ENCODE results near the gene HCK. TPM values are rescaled to one million over a fixed set of nuclear protein-coding genes. Genes with fewer than 3 reads are reported as not detected.

Gene HCK
- total RNA-seq, 1 experiment from 2014 or later, result 0.17 TPM

DNA sequence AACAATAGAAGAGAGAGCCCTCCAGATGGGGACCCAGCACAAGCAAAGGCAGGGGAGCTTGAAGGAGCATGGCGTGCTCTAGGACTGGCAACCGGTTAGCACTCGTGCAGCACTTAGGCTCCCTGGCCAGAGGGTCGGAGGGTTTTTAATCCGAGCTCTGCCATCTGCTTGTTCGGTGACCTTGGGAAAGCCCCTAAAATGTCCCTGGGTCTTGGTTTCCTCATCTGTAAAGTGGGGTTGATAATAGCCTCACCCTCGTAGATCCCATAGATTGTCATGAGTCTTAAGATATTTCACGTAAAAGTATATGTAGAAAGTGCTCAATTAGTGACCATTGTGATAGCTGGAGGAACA lies 16.6 kb upstream of the HCK start:
- ChIA-PET POLR2A (no interaction called here), CTCF (interaction anchor here (0.8 to 2.2 kb wide), 5 partner anchors 9 to 617 kb away, joined by 3 to 7 read pairs (median 4); no protein-coding TSS in a partner anchor)

DNA sequence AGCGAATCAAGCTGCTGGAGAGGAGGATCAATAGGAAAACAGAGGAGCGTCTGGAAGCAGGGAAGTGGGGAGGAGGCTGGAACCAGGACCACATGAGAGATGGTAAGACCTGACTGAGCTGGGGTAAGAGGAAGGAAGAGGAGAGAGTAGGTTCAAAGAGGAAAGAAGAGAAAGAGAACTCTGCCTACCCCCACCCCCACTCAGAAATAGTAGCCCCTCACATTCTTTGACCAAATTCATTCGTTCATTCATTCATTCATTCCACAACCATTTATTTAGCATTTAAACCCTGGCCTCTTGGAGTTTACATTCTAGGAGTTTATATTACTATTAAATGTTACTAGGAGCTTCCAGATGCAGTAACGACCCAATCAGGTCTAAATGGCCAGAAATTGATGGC lies 15.8 kb upstream of the HCK start:
- Histone ChIP-seq H2AFZ (ENCODE audit: low read depth, low read length, poor library complexity, severe bottlenecking) (no peak overlapping the region), H3K27ac (ENCODE audit: low read depth, low read length) (no peak overlapping the region), H3K79me2 (ENCODE audit: insufficient read depth, low read length) (no peaks in the 10 kb centered on the region), H3K4me3 (replicated peaks in 1 of 2; ENCODE audit: low read depth in 1 of 2, low read length in 2 of 2) (no peak overlapping the region), H3K27me3 (ENCODE audit: insufficient read depth, low read length) (peaks cover 32% of the 10 kb centered on the region), H3K4me1 (ENCODE audit: control insufficient read depth in 1 of 2, insufficient read depth in 2 of 2, low read length in 2 of 2) (peaks cover 4 to 6% of the 10 kb centered on the region in 2 experiments; a peak in 2 of 4 replicates), H3K36me3 (ENCODE audit: control insufficient read depth in 1 of 2, insufficient read depth in 2 of 2, low read length in 2 of 2) (no peaks in the 10 kb centered on the region), H3K4me2 (ENCODE audit: low read length) (no peak overlapping the region), H3K9me2 (ENCODE audit: insufficient read depth) (no peaks in the 10 kb centered on the region), H4K20me1 (ENCODE audit: insufficient read depth) (no peaks in the 10 kb centered on the region), H3K9me3 (ENCODE audit: control insufficient read depth in 1 of 2, insufficient read depth in 1 of 2, low read depth in 1 of 2, low read length in 2 of 2) (no peaks in the 10 kb centered on the region), H3K9ac (ENCODE audit: low read length) (no peak overlapping the region)
- DNase-seq (ENCODE audit: low read depth, low spot score) (no peak), ATAC-seq (no peak)
- intact Hi-C loops (cut with micrococcal nuclease), result no loop called here
- ChIA-PET RAD21 (ENCODE audit: low non-redundant PET in 1 of 2, low total read pairs in 2 of 2, uncharacterized antibody in 2 of 2, unreplicated experiment in 2 of 2) (no interaction called here), CTCF (interaction anchor here (1.2 to 2.2 kb wide), 3 partner anchors 10 to 617 kb away, joined by 3 to 7 read pairs (median 4); no protein-coding TSS in a partner anchor), POLR2A (no interaction called here)
- no TSS peak for BruUV-seq (replicated peaks)
- TF ChIP-seq, protein P1, sequence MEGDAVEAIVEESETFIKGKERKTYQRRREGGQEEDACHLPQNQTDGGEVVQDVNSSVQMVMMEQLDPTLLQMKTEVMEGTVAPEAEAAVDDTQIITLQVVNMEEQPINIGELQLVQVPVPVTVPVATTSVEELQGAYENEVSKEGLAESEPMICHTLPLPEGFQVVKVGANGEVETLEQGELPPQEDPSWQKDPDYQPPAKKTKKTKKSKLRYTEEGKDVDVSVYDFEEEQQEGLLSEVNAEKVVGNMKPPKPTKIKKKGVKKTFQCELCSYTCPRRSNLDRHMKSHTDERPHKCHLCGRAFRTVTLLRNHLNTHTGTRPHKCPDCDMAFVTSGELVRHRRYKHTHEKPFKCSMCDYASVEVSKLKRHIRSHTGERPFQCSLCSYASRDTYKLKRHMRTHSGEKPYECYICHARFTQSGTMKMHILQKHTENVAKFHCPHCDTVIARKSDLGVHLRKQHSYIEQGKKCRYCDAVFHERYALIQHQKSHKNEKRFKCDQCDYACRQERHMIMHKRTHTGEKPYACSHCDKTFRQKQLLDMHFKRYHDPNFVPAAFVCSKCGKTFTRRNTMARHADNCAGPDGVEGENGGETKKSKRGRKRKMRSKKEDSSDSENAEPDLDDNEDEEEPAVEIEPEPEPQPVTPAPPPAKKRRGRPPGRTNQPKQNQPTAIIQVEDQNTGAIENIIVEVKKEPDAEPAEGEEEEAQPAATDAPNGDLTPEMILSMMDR (IDR thresholded peaks at IDR 0.05 in 2 of 3, conservative IDR thresholded peaks at IDR 0.05 in 1 of 3; ENCODE audit: borderline replicate concordance in 1 of 3, insufficient read depth in 1 of 3, low read depth in 2 of 3, low read length in 2 of 3), result no peak
- TF ChIP-seq POLR2A (IDR thresholded peaks at IDR 0.05; ENCODE audit: borderline replicate concordance, extremely low read depth, insufficient read depth, insufficient read length) (no peak), TCF7L2 (IDR thresholded peaks at IDR 0.05; ENCODE audit: borderline replicate concordance, extremely low read depth, insufficient read depth, insufficient read length) (no peak), FOSL1 (IDR thresholded peaks at IDR 0.05; ENCODE audit: low read depth) (no peak), EZH2phosphoT487 (IDR thresholded peaks at IDR 0.05; ENCODE audit: borderline replicate concordance) (no peak), RAD21 (IDR thresholded peaks at IDR 0.05; ENCODE audit: low read depth) (no peak), CBX3 (IDR thresholded peaks at IDR 0.05; ENCODE audit: low read depth) (no peak), YY1 (IDR thresholded peaks at IDR 0.05; ENCODE audit: extremely low read depth, insufficient replicate concordance, low read depth, low read length) (no peak), POLR2AphosphoS5 (IDR thresholded peaks at IDR 0.05; ENCODE audit: low read depth, low read length) (no peak), ZFX (IDR thresholded peaks at IDR 0.05) (no peak), CEBPB (IDR thresholded peaks at IDR 0.05; ENCODE audit: low read depth) (no peak)
- TF ChIP-seq, protein P2, sequence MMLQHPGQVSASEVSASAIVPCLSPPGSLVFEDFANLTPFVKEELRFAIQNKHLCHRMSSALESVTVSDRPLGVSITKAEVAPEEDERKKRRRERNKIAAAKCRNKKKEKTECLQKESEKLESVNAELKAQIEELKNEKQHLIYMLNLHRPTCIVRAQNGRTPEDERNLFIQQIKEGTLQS (IDR thresholded peaks at IDR 0.05), result no peak
- TF ChIP-seq, protein P3, sequence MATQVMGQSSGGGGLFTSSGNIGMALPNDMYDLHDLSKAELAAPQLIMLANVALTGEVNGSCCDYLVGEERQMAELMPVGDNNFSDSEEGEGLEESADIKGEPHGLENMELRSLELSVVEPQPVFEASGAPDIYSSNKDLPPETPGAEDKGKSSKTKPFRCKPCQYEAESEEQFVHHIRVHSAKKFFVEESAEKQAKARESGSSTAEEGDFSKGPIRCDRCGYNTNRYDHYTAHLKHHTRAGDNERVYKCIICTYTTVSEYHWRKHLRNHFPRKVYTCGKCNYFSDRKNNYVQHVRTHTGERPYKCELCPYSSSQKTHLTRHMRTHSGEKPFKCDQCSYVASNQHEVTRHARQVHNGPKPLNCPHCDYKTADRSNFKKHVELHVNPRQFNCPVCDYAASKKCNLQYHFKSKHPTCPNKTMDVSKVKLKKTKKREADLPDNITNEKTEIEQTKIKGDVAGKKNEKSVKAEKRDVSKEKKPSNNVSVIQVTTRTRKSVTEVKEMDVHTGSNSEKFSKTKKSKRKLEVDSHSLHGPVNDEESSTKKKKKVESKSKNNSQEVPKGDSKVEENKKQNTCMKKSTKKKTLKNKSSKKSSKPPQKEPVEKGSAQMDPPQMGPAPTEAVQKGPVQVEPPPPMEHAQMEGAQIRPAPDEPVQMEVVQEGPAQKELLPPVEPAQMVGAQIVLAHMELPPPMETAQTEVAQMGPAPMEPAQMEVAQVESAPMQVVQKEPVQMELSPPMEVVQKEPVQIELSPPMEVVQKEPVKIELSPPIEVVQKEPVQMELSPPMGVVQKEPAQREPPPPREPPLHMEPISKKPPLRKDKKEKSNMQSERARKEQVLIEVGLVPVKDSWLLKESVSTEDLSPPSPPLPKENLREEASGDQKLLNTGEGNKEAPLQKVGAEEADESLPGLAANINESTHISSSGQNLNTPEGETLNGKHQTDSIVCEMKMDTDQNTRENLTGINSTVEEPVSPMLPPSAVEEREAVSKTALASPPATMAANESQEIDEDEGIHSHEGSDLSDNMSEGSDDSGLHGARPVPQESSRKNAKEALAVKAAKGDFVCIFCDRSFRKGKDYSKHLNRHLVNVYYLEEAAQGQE (IDR thresholded peaks at IDR 0.05; ENCODE audit: low read depth), result no peak

More for the DNA sequence above, 16.6 kb upstream of the HCK start:
- H4K20me1 ChIP-seq (ENCODE audit: insufficient read depth), result no peaks in the 10 kb centered on the region
- H3K9me3 ChIP-seq (ENCODE audit: control insufficient read depth in 1 of 2, insufficient read depth in 1 of 2, low read depth in 1 of 2, low read length in 2 of 2), result no peaks in the 10 kb centered on the region
- no peak overlapping the region for H3K9ac ChIP-seq (ENCODE audit: low read length)
- no peak overlapping the region for H2AFZ ChIP-seq (ENCODE audit: low read depth, low read length, poor library complexity, severe bottlenecking)
- no peaks in the 10 kb centered on the region for H3K79me2 ChIP-seq (ENCODE audit: insufficient read depth, low read length)
- TF ChIP-seq ZFX (IDR thresholded peaks at IDR 0.05) (no peak), EZH2 (IDR thresholded peaks at IDR 0.05) (no peak), ELF1 (IDR thresholded peaks at IDR 0.05; ENCODE audit: borderline replicate concordance, low read depth) (no peak)
- no peaks in the 10 kb centered on the region for H3K9me2 ChIP-seq (ENCODE audit: insufficient read depth)
- ATAC-seq (no peak), DNase-seq (ENCODE audit: low read depth, low spot score) (no peak)
- H3K27me3 ChIP-seq (ENCODE audit: insufficient read depth, low read length), result peaks cover 32% of the 10 kb centered on the region
- intact Hi-C loops (cut with micrococcal nuclease), result no loop called here
- H3K4me1 ChIP-seq (ENCODE audit: control insufficient read depth in 1 of 2, insufficient read depth in 2 of 2, low read length in 2 of 2), result peaks cover 4 to 6% of the 10 kb centered on the region in 2 experiments; a peak in 2 of 4 replicates
- H3K4me2 ChIP-seq (ENCODE audit: low read length), result no peak overlapping the region
- H3K27ac ChIP-seq (ENCODE audit: low read depth, low read length), result no peak overlapping the region
- RAD21 ChIA-PET (ENCODE audit: low non-redundant PET in 1 of 2, low total read pairs in 2 of 2, uncharacterized antibody in 2 of 2, unreplicated experiment in 2 of 2), result no interaction called here
- no peaks in the 10 kb centered on the region for H3K36me3 ChIP-seq (ENCODE audit: control insufficient read depth in 1 of 2, insufficient read depth in 2 of 2, low read length in 2 of 2)
- no peak overlapping the region for H3K4me3 ChIP-seq (replicated peaks in 1 of 2; ENCODE audit: low read depth in 1 of 2, low read length in 2 of 2)
- no TSS peak for BruUV-seq (replicated peaks)
